ENCODE data around the gene ZP1.

GRCh38 chr11:60860943-60861342, 6.4 kb upstream of the ZP1 start:
- TF ChIP-seq CTCF (IDR thresholded peaks at IDR 0.05): no peak
- no peak for TF ChIP-seq POLR2AphosphoS5 (IDR thresholded peaks at IDR 0.05)
- TF ChIP-seq POLR2A (IDR thresholded peaks at IDR 0.05): no peak
